GM19328 (cell line): ENCODE measurements around the gene KCNH5.

Experiments
- ATAC-seq: cut with Tn5 transposase; IDR thresholded peaks from one replicate; pipeline ENCODE4 v1.9.1; 2021; ENCODE audit warnings: mild to moderate bottlenecking, moderate library complexity; ENCODE audit not compliant: unreplicated experiment

Gene KCNH5

DNA sequence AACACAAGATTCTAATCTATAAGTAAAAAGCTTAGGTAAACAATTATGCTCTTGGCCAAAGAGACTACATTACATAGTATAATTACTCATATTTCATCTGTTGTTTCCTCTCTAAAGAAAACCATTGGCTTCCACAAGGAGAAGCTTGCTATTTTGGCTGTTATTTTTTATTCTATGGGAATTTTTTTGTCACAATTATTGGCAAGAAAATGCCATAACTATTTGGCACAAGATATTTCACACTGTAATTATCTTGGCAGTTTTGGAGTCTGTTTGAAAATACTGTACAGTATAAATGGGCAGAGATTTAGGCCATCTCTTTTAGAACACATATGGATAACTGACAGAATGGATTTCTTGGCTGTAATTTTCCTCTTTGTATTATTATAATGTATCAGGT, 51.2 kb downstream of the KCNH5 start:
- ATAC-seq, result no peak

- no peak for ATAC-seq
These were observed 56.3 kb downstream of the KCNH5 start for GRCh38 chr14:62988967-62989366.

- no peak for ATAC-seq
These were observed 61.4 kb downstream of the KCNH5 start for GRCh38 chr14:62983821-62984220.

GRCh38 chr14:62980693-62981092, 64.6 kb downstream of the KCNH5 start:
- no peak for ATAC-seq

DNA sequence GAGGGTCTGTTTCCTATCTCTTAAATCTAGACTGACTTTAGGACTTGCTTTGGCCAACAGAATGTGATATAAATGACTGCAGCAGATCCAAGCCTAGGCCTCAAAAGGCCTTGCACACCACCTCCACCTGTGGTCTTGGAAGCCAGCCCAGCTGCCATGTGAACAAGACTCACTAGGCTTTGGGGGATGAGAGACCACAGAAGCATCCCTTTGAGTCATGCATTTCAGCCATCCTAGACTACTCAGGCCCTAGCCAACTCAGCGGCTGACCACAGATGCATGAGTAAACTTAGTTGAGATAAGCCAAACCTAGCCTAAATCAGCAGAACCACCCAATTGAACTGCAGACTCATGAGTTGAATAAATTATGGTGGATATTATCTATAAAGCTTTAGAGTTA, 87.7 kb downstream of the KCNH5 start:
- no peak for ATAC-seq

- ATAC-seq, result no peak
These were observed 88.8 kb downstream of the KCNH5 start for GRCh38 chr14:62956413-62956812.

- no peak for ATAC-seq
These were observed 91.1 kb downstream of the KCNH5 start for GRCh38 chr14:62954165-62954564.

GRCh38 chr14:62952226-62952625, 93.0 kb downstream of the KCNH5 start:
- no peak for ATAC-seq

- ATAC-seq, result no peak
These were observed 98.0 kb downstream of the KCNH5 start for GRCh38 chr14:62947301-62947700.

DNA sequence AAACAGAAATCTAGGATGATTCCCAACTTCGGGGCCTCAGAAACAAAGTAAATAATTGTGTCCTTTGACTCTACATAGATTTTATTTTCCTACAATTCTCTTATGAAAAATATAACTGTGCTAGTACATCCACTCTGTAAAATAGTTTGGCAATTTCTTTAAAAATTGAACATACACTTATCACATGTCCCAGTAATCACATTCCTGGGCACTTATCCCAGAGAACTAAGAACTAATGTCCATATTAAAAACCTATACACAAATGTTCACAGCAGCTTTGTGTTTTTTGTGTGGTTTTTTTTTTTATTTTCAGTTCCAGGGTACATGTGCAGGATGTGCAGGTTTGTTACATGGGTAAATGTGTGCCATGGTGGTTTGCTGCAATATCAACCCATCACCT, 99.0 kb downstream of the KCNH5 start:
- ATAC-seq, result no peak

GRCh38 chr14:62943202-62943601, 102.1 kb downstream of the KCNH5 start:
- no peak for ATAC-seq

DNA sequence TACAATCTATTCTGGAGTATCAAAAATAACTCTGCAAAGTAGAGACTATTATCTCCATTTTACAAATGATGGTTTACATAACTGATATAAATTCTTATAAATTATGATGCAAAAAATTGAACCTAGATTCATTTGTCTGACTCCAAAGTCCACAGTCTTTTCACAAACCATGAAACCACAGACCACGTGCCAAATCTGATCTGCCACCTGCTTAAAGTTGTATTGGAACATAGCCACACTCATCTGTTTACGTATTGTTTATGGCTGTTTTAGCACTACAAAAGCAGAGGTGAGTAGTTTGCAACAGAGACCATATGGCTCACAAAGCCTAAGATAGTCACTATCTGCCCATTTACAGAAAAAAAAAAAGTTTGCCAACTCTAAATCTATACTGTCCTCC, 105.3 kb downstream of the KCNH5 start:
- ATAC-seq, result no peak

GRCh38 chr14:62938778-62939177, 106.5 kb downstream of the KCNH5 start:
- no peak for ATAC-seq

DNA sequence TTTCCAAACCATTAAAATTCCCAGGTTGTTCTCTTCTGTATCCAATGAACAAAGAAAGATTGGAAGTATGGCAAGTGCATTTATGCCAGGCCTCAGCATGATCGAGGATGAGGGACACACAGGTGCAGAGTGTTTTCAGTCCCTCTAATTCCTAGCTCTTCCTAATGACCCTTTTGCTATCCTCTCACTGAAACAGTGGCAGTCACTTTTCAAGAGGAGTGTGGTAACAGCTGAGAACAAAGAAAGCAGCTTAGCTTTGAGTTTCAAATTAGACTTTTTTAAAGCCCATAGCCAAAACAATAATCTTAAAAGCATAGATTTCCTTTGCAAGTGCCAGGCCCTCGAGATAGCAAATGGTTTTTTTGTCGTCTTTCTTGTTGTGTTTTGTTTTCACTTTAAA, 110.8 kb downstream of the KCNH5 start:
- ATAC-seq, result no peak

DNA sequence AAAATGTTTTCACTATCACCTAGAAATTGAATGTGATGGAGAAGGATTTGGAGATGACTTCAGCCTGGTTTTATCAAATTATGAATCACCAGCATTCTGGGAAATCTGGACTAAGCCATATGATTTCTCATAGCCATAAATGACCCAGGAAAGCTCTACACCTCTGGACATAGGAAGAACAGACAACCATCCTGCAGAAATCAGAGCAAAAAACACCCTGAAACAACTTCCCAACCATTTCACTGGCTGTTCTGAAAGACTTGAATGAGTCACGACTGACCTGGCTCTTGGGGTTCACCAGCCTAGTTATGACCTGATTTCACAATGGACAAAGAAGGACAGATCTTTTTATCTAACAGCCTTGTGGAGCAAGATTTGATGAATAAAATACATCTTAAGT, 123.8 kb downstream of the KCNH5 start:
- ATAC-seq, result no peak

DNA sequence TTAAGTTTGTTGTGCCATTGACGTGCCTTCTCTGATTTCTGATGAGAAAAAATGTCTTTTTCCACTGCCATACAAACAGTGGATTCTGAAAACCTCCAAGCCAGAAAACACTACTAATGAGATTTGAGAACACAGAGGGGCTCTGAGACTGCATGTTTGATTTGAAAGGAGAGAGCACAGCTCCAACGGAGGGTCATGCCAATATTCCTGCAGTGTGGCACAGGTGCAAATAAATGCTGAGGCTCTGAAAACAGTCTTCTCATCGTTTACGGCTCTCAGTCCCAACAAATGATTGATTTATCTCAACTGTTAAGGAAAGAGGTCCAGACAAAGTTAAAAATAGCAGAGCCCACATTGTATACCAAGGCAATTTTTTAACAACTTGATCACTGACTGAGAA, 128.7 kb downstream of the KCNH5 start:
- no peak for ATAC-seq

- ATAC-seq, result no peak
These were observed 130.4 kb downstream of the KCNH5 start for GRCh38 chr14:62914873-62915272.

DNA sequence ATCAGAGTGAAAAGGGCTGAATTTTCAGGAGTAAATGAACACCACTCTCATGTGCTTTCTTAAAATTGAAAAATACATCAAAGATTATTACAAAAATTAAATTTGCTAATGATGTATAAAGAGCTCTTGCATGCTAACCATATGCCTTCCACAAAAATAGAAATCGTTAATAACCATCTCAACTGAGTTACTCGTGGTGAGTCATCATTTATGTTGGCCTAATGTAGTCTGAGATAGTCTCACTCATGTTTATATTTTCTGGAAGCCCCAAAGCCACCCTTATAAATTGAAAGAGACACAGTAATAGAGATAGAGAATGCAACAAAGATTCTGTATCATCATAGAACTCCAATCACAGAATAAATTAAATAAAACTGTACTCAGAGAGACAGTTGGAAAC, 131.2 kb downstream of the KCNH5 start:
- no peak for ATAC-seq

- ATAC-seq, result no peak
These were observed 136.8 kb downstream of the KCNH5 start for GRCh38 chr14:62908506-62908905.

GRCh38 chr14:62905566-62905965, 139.7 kb downstream of the KCNH5 start:
- no peak for ATAC-seq

DNA sequence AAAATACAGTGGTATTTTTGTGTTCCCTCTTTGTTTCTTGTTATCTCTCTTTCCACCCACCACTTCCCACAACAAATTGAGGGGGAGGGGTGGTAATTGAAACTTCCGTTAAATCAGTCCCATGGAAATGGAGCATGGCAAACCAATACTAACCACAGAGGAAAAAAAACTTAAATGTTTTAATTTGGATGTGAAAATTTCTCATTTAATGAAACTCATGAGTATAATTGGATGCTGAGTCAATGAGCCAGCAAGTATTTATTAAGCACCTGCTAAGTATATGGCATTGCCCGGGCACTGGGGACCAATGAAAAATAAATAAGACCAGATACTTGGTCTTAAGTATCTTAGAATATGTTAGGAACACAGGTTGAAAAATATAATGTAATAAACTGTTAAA, 147.5 kb downstream of the KCNH5 start:
- ATAC-seq, result no peak

- ATAC-seq, result no peak
These were observed 148.3 kb downstream of the KCNH5 start for GRCh38 chr14:62896932-62897456.

GRCh38 chr14:62894736-62895135, 150.5 kb downstream of the KCNH5 start:
- no peak for ATAC-seq

GRCh38 chr14:62889364-62889763, 155.9 kb downstream of the KCNH5 start:
- ATAC-seq, result no peak
